ENCODE measurements around the gene SMC2.

SMC2 gene

DNA sequence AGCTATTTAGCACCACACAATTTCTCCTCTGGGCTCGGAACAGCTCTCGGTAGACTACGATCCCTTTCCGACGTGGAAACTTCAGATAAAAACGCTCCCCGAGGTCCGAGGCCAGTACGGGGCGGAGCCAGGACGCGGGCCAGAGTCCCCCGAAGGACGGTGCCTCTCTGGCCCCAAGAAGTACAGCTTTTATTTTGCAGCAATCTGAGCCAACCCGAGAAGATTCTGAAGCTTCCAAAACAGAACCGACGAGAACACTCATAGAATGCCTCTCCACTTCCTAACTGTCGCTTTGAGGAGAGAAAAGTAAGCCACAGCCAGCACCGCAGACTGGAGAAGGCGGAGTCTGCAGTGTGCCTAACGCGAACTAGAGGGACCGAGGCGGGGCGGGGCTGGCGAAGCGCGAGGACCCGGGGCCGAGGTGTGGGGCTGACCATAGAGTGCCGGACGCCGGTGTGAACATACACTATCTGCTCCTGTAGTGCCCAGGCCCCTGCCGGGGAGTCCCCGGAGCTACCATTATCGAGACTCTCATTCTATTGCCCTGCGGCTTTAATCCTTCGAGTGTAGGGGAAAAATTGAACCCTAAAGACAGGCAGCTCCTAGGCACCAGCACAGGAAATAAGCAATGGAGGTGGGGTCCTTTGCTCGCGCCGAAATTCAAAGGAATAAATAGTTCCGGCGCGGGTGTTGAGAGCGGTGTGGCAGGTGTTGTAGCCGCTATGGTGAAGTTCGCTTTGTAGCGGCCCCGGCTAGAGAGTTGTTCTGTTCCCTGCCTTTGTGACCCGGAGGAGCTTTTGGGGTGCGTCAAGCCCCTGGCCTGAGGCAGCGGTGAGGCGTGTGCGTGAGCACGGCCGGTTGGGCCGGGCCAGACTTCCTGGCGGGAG lies at the start of gene SMC2:
Gene SMC2 (plus strand): TSS at position 663 of the 887 bp plus-strand sequence. CDS start 1,076 bp downstream, outside the sequence.
- in situ Hi-C loops (cut with MboI; ENCODE audit: low sequenced_read_pairs) = no loop called here

DNA sequence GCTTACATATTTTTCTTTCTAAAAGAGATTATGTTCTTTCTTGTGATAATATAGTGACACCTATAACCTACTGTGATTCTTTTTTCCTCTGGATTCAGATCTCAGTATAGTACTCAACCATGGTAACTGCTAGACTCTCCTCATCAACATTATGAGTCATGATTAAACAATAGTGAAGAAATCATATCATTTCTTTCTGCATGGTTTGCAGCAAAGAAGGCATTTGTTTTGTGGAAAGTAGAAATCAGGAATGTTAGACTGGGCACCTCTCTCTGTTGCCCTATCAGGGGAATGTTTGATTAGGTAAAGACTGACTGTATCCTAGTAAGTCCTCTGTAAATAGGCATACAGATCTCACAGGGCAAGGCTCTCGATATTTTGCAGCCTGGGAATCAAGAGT lies 25.6 kb upstream of the SMC2 start:
- in situ Hi-C loops (cut with MboI; ENCODE audit: low sequenced_read_pairs) = no loop called here

DNA sequence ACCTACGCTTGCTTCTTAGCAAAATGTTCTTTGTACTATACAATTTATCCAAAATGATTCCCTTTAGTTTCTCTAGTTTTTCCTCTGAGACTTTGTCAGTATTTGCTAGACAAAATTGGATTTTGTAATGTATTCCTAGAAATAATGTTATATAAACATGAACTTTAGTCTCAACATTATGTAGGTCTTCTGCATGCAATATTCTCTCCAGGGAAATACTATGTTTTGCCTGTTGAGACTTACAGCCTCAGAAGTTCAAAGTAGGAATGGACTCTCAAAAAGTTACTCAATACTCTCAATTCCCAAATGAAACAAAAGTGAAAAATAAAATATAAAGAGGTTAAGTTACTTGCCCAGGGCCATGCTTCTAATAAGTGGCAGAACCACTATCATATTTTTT lies 24.8 kb upstream of the SMC2 start:
- in situ Hi-C loops (cut with MboI; ENCODE audit: low sequenced_read_pairs) = no loop called here

DNA sequence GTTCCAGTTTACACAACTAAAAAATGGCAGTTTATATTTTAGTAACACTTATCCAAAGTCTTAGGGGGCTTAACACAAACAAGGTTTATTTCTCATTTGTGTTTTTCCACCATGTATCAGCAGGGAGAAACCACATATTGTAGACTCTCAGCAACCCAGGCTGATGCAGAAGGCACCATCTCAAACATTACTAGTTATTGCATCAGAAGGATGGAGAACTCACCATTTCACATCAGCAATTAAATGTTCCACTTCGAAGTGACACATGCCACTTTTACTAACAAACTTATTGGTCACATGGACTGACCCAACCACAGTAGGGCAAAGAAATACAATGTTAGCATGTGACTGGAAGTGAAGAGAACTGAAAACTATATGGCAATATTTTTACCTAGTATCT lies 22.5 kb upstream of the SMC2 start:
- in situ Hi-C loops (cut with MboI; ENCODE audit: low sequenced_read_pairs) = no loop called here

DNA sequence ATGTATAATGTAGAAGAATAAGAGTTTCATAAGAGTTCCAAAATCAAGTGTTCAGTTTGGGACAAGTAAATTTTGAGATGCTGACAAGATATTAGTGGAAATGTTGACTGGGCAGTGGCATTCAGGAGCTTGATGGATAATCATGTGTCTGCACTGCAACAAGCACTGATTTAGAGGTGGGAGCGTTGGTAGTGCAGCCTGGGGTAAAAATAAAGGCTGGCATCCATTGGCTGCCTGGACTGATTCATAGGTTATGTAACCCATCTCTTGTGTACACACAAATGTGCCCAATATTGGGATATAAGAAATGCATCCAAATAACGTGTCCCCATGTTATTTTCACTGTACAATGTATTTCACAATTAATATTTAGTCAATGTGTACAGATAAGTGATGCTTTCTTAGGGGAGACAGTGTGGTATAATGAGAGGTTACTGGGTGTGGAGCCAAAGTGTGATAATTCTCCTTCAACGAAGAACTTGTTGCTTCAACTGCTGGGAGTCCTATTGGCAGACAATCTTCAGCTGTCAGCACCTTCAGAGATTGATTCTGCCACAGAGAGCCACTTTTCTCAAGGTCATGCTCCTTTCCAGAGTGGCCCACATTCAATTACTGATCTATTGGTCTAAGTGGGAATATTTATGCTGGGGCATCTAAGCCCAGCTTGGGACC lies 20.9 kb upstream of the SMC2 start:
- in situ Hi-C loops (cut with MboI; ENCODE audit: low sequenced_read_pairs) = no loop called here

DNA sequence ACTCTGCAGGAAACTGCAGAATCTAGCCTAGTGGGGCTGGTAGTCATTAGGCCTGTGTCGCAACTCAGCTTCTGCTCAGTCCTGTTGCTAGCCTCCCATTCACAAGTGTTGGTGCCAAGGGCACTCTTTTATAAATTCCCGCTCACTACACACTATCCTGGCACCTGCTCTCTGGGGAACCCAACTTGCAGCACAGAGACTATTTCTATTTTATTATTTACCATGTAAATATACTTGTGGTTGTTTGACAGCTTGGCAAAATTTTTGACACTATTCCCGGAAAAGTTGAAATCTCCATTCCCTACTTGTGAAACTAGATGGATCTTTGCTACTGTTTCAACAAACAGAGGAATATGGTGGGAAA lies 20.4 kb upstream of the SMC2 start:
- in situ Hi-C loops (cut with MboI; ENCODE audit: low sequenced_read_pairs) = no loop called here

DNA sequence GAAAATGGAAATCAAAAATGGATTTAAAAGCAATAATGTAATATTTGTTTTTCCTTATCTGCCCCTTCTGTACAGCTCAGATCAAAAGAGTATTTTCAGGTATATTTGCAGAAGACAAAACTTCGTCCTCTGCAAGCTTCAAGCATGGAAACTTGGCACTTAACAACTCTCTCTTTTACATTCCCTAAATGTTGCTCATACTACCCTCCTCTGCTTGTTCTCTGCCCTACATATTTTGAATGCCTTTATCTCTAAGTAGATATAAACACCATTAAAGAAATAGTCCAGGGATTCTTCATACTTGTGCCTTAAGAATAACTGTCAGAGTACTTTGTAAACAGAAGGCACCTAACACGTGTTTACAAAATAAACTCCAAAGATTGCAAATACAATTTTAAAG lies 19.2 kb upstream of the SMC2 start:
- in situ Hi-C loops (cut with MboI; ENCODE audit: low sequenced_read_pairs) = no loop called here

DNA sequence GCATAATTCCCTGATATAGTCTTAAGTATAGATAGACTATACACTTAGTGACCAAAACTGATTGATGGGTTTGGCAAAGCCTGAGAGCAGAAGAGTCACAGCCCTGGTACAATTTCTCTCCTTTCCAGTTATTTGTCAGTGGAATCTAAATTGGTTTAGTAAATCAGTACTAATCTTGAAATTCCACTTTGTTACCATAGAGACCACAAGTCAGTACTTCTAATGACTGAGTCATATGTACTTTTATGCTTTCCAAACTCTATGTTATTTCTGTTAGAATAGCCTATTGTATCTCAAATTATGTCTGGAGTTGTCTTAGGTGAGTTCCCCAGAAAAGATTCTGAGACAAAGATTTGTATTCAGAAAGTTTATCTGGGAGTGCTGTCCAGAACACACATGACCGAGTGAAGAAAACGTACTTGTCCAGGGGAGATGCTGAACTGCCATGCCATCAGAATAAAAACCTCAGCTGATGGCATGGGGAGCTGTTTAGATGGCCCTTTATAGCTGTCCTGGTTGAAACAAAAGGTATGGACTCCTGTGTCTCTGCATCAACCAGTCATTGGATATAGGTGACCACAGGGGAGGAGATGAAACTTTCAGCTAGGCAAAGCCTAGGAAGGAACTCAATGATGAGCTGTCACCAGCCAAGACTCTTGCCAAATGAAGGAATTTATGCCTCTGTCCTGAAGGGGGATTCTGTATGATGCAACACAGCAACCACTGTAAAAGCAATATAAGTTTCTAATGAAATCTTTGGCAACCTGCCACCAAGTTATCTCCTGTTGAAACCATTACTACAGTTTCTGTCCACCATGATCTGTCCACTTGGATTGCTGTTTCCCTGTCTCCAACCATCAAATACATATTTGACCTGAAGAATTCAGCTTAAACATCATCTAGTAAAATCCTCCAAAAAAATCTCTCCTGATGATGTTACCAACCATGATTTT lies 18.0 kb upstream of the SMC2 start:
- in situ Hi-C loops (cut with MboI; ENCODE audit: low sequenced_read_pairs) = no loop called here

DNA sequence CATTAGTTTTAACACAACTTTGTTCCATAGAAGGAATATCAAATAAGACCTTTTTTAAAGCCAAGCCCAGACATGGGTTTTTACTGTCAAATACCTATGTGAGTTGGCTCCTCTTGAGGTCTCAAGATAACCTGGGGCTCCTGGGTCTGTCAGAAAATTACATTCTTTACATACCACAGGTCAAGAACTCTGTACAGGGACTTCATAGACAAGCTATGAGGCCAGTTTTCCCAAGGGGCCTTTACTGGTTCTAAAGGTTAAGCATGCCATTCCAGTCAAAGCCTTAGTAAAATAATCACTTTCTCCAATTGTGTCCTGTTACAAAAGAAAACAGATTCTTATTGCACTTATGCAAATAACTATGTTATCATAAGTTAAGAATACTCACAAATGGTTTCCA lies 15.5 kb upstream of the SMC2 start:
- in situ Hi-C loops (cut with MboI; ENCODE audit: low sequenced_read_pairs) = no loop called here

DNA sequence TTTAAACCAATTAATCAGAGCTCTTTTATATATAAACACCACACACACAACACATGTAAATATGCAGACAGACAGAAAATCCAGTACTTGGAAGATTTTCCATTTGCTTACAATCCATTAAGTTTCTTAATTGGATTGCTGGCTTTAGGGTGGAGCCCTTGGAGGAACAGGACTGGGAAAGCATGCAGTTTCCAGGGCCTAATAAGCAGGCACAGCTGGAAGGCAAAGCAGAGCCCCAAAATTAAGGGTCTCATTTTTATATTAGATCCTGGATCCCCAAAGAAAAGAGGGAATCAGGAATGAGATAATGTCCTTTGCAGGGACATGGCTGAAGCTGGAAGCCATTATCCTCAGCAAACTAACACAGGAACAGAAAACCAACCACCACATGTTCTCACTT lies 13.1 kb upstream of the SMC2 start:
- in situ Hi-C loops (cut with MboI; ENCODE audit: low sequenced_read_pairs) = no loop called here

DNA sequence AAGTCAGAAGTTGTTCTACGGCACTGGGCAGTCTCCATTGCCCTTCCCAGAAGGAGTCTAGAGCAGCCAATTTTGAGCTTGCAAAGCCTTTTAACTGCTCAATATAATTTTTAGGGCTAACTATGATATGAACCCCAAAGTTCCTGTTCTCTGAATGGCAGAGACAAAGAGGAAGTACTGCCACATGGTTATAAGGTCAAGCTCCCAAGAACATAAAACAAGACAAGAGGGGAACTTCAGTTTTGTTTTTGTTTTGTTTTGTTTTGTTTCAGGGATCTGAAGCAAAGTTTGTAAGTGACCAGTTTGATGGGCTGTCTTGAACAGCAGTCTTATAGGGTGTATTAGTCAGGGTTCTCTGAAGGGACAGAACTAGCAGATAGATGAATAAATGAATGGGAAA lies 11.9 kb upstream of the SMC2 start:
- in situ Hi-C loops (cut with MboI; ENCODE audit: low sequenced_read_pairs) = no loop called here

DNA sequence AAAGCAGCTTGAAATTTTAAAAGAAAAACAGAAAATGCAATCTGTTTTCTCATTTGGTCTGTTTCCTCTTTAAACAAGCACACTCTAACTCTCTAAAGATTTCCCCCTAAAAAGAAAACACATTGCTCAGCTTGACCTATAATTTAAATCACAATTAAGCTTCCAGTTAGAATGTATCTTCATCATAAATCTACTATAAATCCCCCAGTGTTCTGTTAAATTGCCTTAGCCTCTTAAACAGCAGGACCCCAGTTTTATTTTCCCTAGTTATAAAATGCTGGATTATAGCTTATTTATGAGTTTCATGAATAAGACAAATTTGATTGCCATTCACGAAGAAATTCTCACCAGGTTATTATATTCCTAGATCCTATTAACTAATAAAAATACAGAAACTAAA lies 8.6 kb upstream of the SMC2 start:
- in situ Hi-C loops (cut with MboI; ENCODE audit: low sequenced_read_pairs) = no loop called here

DNA sequence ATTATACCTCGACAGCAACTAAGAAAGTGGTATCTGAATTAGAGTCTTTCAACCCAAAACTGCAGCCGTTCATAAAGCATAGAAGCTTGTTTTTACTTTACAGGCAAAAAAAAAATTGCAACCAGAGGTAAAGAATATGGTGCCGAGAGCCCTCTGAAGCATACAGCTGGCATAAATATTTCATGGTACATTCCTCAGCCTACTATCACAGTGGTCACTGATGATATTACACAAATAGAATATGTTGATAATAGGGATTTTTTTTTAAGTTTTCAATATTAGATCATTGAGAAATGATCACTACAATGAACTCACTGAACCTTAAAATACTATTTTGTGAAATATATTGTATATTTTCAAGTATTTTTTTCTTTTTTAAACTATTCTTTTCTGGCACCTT lies 6.2 kb upstream of the SMC2 start:
- in situ Hi-C loops (cut with MboI; ENCODE audit: low sequenced_read_pairs) = no loop called here

DNA sequence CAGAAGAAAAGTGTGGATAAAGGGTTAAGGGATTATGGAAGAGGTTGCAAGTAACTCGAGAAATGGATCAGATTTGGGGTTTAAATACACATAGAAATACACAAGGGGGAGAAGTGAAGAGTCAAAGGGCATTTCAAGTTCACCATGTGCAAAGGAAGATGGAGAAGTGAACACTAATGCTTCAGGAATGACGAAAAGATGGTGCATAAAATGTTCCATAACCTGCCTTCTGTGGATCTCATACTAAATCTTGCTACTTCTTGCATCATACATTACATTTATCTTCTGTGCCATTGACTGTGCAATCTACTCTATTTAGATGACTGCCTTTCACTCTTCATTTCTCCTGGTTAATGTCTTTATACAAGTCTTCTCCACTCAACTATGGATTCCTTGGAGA lies 5.7 kb upstream of the SMC2 start:
- in situ Hi-C loops (cut with MboI; ENCODE audit: low sequenced_read_pairs) = no loop called here

DNA sequence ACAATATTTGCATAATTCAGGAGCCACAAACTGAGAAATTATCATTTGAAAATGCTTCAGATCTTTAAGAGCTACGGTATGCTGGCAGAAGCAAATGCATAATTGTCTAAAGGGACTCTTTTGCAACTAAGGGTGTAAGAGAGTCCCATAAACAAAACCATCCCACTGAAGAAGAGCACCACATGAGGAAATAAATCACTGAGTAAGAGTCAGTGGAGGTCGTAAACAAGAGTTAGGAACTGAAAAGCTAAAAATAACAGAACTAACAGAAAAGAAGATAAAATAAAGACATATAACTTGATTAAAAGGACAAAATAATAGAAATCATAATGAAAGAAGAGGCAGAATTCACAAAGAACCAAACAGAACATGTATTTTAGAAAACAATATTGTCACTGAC lies 3.5 kb upstream of the SMC2 start:
- in situ Hi-C loops (cut with MboI; ENCODE audit: low sequenced_read_pairs) = no loop called here

DNA sequence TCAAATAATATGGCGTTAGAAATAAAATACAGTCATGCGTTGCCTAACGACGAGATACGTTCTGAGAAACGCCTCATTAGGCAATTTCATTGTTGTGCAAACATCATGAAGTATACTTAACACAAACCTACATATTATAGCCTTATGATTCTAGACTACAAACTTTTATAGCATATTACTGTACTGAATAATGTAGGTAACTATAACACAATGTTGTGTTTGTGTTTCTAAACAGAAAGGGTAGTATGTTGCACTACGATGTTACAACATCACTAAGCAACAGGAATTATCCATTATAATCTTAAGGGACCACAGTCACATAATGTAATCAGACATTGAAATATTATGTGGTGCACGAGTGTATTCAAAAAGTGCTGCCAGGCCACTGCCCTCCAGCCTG lies 3.0 kb upstream of the SMC2 start:
- in situ Hi-C loops (cut with MboI; ENCODE audit: low sequenced_read_pairs) = no loop called here

DNA sequence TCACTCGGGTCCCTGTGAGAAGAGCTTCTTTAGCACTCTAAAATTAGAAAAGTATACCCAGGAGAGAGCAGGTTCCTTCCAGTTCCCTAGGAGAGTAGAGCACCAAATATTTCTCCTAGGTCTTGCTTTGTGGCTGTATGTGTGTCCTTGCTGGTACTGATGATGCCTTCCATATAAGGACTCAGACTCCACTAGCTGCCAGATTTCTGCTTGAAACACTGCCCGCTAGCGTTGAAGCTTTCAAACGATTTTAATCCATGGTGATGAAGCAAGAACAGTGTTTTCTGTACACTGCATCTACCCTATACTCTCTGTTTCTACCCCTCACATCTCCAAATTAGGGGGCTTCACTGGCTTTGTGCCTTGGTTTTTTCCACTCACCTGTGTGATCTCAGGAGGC lies 2.4 kb upstream of the SMC2 start:
- in situ Hi-C loops (cut with MboI; ENCODE audit: low sequenced_read_pairs) = no loop called here

DNA sequence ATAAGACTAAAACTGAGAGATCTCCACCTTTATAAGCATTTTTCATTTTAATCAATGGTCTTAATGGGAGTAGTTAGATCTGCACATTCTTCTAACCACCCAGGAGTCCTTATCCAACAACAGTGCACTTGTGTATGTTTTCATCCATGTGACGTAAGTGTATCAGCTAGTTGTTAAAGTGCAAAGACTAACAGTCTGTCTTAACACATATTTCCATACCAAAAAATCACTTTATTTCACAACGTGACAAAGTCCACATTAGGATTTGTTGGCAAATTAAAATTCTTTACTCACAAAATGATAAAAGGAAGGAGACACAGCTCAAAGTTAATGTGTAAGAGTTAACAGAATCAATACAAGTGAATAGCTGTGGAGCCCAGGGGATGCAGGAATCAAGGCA lies 1.9 kb upstream of the SMC2 start:
- in situ Hi-C loops (cut with MboI; ENCODE audit: low sequenced_read_pairs) = no loop called here

DNA sequence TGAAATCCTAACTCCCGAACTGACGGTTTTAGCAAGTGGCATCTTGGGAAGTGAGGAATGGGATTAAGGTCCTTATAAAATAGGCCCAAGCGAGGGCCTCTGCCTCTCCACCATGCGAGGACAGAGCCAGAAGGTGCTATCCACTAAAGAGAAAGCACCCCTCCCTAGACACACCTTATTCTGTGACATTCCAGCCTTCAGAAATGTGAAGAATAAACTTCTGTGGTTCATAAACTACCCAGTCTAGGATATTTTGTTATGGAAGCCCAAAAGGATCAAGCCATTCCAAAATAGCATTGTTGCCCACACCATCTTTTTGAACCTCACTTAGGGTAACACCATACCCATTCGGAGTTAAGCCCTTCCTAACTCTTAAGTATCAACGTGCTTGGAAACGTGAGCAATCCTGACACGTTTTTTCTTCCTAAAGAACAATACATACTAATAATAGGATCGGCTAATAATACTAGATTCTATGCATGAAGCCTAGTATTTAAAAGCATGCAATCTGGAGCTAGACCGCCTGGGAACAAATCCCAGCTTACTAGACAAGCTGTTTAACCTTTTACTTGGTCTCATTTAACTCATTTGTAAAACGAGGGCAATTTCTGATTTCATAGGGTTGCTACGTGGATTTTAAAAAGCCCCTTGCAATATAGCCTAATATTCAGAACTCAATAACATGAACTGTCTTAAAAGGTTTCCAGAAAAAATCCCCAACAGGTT lies 1.1 kb upstream of the SMC2 start:
- in situ Hi-C loops (cut with MboI; ENCODE audit: low sequenced_read_pairs) = no loop called here

DNA sequence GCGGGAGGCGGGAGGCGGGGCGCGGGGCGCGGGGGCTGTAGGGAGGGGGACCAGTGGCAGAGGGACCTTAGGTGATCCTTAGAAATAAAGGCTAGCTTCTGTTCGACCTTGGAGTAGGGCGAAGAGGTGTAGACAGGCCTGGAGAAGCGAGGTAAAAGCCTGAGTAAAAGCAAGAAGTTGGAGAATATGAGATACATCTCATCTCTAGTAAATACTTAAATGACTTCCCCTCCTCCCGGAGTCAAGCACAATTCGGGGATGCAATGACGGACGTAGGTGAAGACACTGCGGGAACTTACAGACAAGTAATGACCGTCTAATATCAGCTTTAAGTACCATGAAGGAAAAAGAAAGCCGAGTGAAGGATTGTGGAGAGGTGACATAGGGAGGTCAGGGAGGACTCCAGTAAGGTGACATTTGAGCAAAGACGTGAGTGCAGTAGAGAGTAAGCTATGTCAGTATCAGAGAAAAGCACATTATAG lies 466 bp downstream of the SMC2 start:
- in situ Hi-C loops (cut with MboI; ENCODE audit: low sequenced_read_pairs) = no loop called here

DNA sequence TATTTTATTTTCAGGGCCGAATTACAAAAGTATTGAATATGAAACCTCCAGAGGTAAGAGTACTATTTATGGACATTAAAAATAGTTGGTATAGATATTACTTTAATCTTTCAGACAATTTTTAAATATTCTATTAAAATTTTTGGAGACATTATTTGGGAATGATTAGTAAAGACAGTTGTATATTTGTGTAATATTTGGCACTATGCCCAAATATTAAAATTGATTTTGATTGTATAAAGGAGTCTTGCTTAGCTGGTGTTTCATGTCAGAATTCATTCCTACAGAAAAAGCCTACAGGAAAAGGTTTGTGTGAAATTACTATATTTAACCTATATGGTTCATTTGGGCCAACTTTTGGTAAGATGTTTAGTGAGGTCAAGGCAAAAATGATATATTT lies 5.5 kb downstream of the SMC2 start:
- in situ Hi-C loops (cut with MboI; ENCODE audit: low sequenced_read_pairs) = no loop called here

Data from hTERT RPE-1 (cell line).